HUDEP-2 (cell line): ENCODE measurements around the gene SNX8.

Source experiments
- DNase-seq, 76 experiments: peaks; one replicate each; lab custom pipeline; 2025; ENCODE audit not compliant: unreplicated experiment in 76 of 76; lab: John Stamatoyannopoulos, UW

SNX8 gene

DNA sequence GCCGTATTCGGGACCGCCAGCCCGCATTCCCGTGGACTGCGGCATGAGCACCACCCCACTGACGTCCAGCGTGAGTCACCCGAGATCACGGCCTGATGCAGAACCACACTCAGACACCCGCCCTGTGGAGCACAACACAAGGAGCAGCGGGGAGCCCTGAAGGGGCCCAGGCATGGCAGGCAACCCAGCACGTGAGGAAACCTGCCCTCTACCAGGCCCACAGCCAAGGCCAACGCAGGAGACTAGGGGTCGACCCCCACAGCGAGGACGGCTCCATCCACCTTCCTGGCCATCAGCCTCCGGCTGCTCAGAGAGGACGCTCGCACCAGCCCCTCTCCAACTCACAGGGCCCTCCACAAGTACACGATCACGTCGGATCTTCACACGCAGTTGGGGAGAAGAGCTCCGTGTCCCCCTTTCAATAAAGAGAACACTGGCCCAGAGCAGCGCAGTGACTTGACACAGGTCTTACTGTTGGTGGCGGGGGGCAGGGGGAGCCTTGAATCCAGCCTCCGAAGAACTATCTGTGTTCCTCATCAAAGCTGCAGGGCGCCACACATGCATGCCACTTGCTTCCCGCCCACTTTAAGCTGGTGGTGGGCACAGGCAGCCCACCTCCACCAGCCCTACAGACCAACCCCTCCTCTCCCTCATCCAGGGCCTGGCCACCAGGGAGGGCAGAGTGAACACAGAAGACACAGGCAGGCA, 103.5 kb downstream of the SNX8 start:
- DNase-seq = no peak

GRCh38 chr7:2209961-2210323, 104.3 kb downstream of the SNX8 start:
- DNase-seq = no peak

GRCh38 chr7:2209146-2209960, 104.9 kb downstream of the SNX8 start:
- DNase-seq = peak in 42 of 76 experiments; percentile 7 to 67 (median 28)

GRCh38 chr7:2208712-2209111, 105.5 kb downstream of the SNX8 start:
- no peak for DNase-seq

DNA sequence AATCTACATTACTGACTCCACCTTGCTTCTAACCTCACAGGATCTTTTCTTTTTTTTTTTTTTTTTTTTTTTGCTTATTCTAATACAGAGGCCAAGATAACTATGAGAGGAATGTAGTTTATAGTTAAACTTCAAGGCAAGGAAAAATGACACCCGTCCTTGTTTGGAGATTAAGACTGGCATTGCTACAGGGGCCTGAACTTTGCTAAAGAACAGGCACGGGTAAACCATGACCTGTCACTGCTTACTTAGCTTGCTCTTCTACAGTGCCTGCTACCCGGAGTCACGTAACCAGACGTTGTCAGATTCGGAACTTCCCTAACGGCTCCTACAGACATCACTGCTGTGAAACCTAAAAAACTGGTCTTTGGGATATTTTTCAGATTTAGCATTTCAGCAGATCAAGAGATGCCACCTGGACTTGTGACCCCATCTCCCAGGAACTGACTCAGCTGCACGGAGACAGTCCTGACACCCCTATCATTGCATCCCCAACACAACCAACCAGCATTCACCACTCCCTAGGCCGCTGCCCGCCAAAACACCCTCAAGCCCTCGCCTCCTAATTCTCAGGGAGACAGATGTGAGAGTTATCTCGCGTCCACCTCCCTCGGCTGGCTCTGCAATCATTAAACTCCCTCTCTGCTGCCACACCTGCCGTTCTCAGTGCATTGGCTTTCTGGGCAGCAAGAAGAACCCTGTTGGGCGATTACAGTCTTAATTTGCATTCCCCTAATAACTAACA, 109.0 kb downstream of the SNX8 start:
- no peak for DNase-seq

- DNase-seq = no peak
Observed at GRCh38 chr7:2204446-2204845, 109.8 kb downstream of the SNX8 start.

GRCh38 chr7:2203766-2204300, 110.4 kb downstream of the SNX8 start:
- DNase-seq = no peak

DNA sequence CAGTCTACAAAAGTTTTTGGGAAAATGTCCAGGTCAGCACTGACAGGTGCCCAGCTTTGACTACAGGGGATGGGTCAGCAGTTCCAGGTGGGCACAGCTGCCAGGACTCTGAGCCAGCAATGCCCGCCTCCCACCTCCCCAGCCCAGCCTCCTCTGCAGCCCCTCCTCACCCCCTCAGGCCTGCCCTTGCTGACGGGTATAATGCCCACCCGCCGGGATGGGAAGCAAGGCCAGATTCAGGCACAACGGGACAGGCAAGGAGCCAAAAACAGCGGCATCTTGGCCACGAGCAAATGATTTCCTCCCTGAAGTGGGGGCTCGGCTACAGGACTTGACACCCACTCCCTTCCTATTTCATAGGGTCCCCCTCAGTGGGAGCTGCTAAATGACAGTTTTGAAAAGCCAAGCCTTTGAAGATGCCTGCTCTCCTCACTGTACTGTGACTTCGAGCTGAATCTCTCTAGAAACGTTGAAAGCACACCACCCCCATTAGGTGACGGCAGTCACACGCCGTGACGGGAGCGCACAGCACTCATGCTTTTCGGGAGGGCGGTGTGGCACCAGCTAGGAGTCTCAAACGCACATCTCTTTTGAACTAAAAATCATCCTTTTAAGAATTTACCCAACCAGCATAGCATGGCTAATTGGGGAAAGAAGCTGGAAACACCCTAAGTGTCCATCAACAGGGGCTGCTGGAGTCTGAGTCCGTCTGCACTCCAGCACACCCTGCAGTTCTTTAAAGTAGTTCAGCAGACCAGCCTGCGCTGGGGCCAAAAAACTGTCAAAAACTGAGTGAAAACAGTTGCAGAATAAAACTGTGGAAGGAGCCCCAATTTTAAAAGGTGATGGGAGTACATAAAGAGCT, 111.1 kb downstream of the SNX8 start:
- DNase-seq = no peak

- DNase-seq = no peak
Observed at GRCh38 chr7:2202361-2202761, 111.9 kb downstream of the SNX8 start.
